Middle frontal gyrus (tissue), 1 donor: ENCODE results near the gene PLXDC1.
"Not testable (repeated sequence)": the region's sequence is repeated elsewhere in the genome, so short reads cannot be mapped to it uniquely, and the experiment has no call there.

Experiments used
- DNase-seq: peaks from one replicate; pipeline ENCODE4 v3.0.0-alpha.2; 2015; ENCODE audit warnings: low spot score; ENCODE audit errors: extremely low spot score

The PLXDC1 gene

DNA sequence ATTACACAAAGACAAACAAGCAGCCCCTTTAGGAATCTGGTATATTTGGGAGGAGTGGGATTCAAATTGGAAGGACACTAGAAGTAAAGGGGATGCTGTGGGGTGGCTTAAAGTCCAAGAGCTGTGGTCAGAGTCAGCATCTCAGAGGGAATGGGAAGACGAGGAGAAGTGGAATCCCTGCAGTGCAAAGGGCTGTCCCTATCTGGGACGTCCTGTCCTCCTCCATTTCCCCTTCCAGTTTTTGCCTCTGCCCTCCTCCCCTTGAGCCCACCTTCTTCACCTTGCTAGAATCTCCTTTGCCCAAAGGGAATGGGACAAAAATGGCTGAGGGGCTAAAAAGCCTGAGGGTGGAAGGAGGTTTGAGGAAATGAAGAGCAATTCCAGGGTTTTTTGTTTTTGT is 4.2 kb upstream of the PLXDC1 start:
- DNase-seq: no peak

DNA sequence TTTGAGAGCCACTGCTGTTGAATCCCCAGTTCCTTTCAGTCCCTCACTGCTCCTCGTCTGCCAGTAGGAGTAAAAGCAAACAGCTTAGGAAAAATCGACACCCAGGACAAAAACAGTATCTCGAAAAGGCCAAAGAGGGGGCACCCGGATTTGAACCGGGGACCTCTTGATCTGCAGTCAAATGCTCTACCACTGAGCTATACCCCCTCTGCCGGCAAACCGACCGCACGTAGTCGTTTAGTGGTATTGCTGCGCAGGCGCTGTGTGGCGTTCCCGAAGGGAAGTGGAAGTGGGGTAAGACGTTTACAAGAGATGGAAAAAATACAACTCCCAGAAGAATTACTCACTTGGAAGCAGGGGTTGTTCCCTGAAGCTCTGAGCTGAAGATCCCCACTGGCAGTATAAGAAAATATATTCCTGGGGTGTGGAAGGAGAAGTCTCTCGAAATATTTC is 2.2 kb upstream of the PLXDC1 start:
- DNase-seq: peak; percentile 87

GRCh38 chr17:39151943-39152818 is 744 bp upstream of the PLXDC1 start:
- DNase-seq: no peak

- no peak for DNase-seq
Observed at GRCh38 chr17:39150795-39151149, 665 bp downstream of the PLXDC1 start.

GRCh38 chr17:39150104-39150634 is 1.3 kb downstream of the PLXDC1 start:
- no peak for DNase-seq

DNA sequence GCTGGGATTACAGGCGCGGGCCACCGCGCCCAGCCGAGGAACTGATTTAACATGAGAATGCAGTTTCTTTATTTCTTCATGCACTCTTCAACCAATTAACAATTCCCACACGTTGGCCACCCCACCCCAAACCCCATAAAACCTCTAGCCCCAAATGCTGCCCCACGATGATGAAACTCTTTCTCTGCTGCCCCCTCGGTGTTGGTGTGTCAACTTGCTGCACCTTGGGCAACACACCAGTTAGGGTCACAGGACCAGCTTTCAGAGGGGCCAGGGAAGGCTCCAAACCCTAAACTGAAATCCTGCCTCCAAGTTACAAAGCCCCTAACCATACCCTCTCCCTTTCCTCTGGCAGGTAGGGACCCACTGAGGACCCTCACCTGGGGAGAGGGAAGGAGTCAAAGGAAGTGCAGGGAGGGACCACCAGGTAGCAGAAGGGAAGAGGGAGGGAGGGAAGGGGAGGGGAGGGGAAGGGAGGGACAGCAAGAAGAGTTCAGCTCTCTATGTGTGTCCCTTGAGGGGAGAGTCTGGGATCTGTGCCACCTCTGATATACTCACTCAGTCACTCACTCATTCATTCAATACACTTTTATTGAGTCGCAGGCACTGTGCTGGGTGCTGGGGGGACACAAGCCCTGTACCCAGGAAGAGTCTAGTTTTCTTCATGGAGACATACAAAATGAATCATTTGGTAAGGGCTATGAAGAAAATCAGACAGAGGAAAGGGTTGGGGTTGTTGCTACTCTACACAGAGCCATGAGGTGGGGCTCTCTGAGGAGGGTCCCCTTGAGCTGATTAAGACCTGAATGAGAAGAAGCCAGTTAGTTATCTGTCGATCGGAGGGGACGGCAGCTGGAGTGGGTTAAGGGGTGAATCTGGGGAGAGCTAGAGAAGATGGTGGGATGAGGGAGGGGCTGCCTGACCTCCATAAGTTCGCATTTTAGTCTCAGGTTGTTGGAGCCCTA is 3.9 kb downstream of the PLXDC1 start:
- DNase-seq: no peak

- DNase-seq: no peak
Observed at GRCh38 chr17:39146273-39146672, 5.2 kb downstream of the PLXDC1 start.

DNA sequence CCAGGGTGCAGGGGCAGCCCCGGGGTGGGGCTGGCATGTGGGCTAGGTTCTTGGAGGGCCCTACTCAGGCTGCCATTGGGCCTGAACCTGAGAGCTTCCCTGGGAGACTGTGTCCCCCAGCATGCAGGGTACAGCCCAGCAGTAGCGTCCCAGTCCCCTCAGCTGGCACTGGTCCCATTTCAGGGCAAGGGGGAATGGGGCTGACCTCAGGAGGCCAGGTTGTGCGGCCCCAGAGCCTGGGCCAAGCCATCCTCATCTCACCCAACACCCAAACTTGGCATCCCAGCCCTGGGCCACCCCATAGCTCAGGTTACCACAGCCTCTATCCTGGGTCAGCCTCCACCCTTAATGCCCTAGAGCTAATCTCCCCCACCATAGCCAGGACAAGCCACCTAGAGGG is 6.3 kb downstream of the PLXDC1 start:
- no peak for DNase-seq

GRCh38 chr17:39144416-39144840 is 7.0 kb downstream of the PLXDC1 start:
- DNase-seq: no peak

DNA sequence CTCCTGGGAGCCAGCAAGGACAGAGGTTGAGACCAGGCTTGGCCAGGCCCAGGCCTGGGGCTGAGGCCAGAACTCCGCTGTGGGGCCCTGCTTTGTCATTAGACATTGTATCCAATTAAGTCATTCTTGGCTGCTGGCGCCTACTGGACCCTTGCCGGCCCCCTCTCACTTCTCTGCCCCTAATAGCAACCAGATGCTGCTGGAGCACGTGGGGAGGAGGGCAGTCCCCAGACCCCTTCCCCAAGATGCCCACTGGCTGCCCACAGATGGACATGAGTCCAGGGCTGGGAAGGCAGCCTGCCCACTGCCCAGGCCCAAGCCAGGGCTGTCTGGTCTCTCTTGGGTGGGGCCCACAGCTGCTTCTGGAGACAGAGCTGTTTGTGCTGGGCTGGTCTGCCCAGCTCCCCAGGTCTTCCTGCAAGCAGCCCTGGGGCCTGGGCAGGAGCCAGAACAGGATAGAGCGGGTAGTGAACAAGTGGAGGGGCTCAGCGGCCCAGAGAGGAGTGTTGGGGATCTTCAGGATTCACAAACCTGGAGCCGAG is 7.8 kb downstream of the PLXDC1 start:
- DNase-seq: no peak

DNA sequence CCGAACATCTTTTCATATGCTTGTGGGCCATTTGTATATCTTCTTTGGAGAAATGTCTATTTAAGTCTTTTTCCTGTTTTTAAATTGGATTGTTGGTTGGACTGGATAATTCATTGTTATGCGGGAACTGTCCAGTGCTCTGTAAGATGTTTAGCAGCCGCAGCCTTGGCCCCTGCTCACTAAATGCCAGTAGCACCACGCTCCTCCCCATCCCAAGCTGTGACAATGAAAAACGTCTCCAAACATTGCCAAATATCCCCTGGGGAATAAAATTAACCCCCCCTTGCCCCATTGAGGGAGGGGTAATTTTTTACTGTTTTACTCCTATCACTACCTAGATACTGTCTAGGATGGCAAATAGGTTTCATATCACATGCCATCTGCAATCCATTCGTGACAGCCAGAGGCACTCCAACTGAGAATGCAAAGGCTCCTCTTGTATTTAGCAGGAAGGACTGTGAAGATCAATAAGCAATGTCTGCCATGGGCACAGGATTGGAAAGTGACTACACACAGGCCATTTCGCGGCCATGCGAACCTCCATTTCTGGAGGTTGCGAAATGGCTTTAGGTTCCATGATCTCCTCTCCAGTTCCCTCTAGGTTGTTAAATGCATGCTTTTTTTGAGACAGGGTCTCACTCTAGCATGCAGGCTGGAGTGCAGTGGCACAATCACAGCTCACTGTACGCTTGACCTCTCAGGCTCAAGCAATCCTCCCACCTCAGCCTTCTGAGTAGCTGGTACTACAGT is 9.3 kb downstream of the PLXDC1 start:
- DNase-seq: no peak

DNA sequence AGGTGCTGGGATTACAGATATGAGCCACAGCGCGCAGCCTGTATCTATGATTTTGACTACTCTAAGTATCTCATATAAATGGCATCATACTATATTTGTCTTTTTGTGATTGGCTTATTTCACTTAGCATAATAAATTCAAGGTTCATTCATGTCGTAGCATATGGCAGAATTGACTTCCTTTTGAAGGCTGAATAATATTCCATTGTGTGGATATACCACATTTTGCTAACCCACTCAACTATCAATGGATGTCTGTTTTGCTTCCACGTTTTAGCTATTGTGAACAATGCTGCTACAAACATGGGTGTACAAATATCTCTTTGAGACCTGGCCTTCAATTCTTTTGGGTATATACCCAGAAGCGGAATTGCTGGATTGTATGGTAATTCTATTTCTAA is 10.1 kb downstream of the PLXDC1 start:
- no peak for DNase-seq

DNA sequence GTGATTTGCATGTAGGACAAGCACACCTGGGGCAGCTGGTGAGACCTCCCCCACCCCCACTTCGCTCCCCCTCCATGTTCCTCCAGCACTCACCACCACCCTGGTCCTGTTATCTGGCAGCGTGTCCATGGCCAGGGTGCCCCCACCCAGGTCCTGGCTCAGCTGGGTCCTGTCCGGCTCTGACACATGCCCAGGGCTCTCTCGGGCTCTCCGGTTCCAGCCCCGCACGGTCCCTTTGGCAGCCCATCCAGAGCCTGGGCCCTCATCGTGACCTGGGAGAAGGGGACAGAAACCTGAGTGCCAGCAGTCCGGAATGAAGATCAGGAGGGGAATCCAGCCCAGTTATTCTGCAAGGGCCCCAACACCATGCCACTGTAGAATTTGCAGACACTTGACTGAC is 11.9 kb downstream of the PLXDC1 start:
- DNase-seq: no peak

- DNase-seq: no peak
Observed at GRCh38 chr17:39139161-39139511, 12.3 kb downstream of the PLXDC1 start.

- no peak for DNase-seq
Observed at GRCh38 chr17:39138431-39139160, 12.8 kb downstream of the PLXDC1 start.

DNA sequence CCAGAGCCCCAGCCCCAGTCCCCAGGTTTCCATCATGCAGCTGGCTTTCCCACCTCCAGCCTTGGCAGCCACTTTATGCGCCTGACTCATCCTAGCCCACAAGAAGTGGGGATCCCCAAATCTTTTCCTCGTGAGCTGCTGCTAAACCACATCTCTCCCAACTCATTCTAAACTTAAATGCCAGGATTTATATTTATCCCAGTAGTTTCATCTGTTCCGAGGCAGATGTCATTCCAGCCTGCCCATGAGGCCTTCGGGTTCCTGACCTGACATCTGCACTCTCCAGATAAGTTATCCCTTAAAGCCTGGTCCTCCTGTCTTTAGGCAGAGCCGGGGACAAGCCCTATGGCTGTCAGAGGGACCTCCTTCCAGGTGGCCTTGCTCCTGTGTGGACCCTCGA is 16.6 kb downstream of the PLXDC1 start:
- DNase-seq: no peak

- no peak for DNase-seq
Observed at GRCh38 chr17:39132192-39132610, 19.2 kb downstream of the PLXDC1 start.

- DNase-seq: no peak
Observed at GRCh38 chr17:39131616-39132015, 19.8 kb downstream of the PLXDC1 start.

GRCh38 chr17:39130205-39130604 is 21.2 kb downstream of the PLXDC1 start:
- DNase-seq: no peak

GRCh38 chr17:39129544-39129943 is 21.9 kb downstream of the PLXDC1 start:
- DNase-seq: not testable (repeated sequence)
